ENCODE data around the gene RXFP3. TPM values are rescaled to one million over a fixed set of nuclear protein-coding genes. Genes with fewer than 3 reads are reported as not detected.

The RXFP3 gene
- total and polyA plus RNA-seq, 5 donors: not detected

DNA sequence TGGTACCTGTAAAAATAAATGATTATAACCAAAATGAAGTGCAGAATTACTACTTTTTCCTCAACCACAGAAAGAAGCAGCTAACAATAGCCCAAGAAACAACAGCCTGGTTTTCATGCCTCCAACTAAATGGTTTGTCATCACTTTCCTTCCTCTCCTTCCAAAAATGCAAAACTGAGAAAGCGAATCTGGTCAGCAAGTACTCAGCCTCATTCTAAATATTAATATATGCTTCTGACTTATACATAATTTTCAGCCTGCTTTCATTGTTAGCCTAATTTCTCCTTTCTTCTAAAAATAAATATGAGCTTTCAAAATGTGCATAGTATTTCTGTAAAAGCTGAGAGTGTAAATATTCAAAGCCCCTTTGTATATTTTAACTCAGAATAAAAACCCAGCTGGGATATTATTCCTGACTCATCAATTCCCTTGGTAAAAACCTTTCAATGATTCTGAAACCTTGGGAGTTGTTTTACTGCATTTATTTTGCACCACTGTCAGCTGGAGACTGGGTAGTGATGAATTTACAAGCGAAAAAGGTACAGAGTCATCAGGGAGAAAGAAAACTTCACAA, 21.5 kb downstream of the RXFP3 start:
- no peak for DNase-seq
- 71% methylated on average over 2 of the region's 2 CpGs for WGBS
- no peak overlapping the region for H3K4me3 ChIP-seq (ENCODE audit: low read length)
- no peaks in the 10 kb centered on the region for H3K4me1 ChIP-seq (ENCODE audit: control insufficient read depth, insufficient read depth, low read length)
- no peak for ATAC-seq
- intact Hi-C loops (cut with DNase I): no loop called here
- H3K27me3 ChIP-seq (ENCODE audit: control insufficient read depth, insufficient read depth): no peaks in the 10 kb centered on the region
- H3K27ac ChIP-seq (ENCODE audit: low read length): no peak overlapping the region
- peaks cover 5% of the 10 kb centered on the region for H3K9me3 ChIP-seq (ENCODE audit: control insufficient read depth, low read length)

GRCh38 chr5:33958176-33958575, 22.0 kb downstream of the RXFP3 start:
- Histone ChIP-seq H3K9me3 (ENCODE audit: control insufficient read depth, low read length) (peaks cover 5% of the 10 kb centered on the region), H3K4me3 (ENCODE audit: low read length) (no peak overlapping the region), H3K27ac (ENCODE audit: low read length) (no peak overlapping the region), H3K4me1 (ENCODE audit: control insufficient read depth, insufficient read depth, low read length) (no peaks in the 10 kb centered on the region), H3K27me3 (ENCODE audit: control insufficient read depth, insufficient read depth) (no peaks in the 10 kb centered on the region)
- ATAC-seq: no peak
- WGBS: 72% methylated on average over 2 of the region's 2 CpGs
- no peak for DNase-seq
- intact Hi-C loops (cut with DNase I): no loop called here

- no peak for ATAC-seq
- Histone ChIP-seq H3K27me3 (ENCODE audit: control insufficient read depth, insufficient read depth) (no peaks in the 10 kb centered on the region), H3K27ac (ENCODE audit: low read length) (no peak overlapping the region), H3K4me1 (ENCODE audit: control insufficient read depth, insufficient read depth, low read length) (no peaks in the 10 kb centered on the region), H3K9me3 (ENCODE audit: control insufficient read depth, low read length) (no peaks in the 10 kb centered on the region), H3K4me3 (ENCODE audit: low read length) (no peak overlapping the region)
- no peak for DNase-seq
- intact Hi-C loops (cut with DNase I): loop anchor here in 3 of 4 donors (10.0 kb wide), 2 partner anchors 499 to 529 kb away; no protein-coding TSS in a partner anchor
- WGBS: 67% methylated on average over 2 of the region's 2 CpGs
These were observed 28.0 kb downstream of the RXFP3 start for GRCh38 chr5:33964132-33964700.

GRCh38 chr5:33966805-33967204, 30.6 kb downstream of the RXFP3 start:
- no peak for ATAC-seq
- intact Hi-C loops (cut with DNase I): loop anchor here in 3 of 4 donors (10.0 kb wide), 2 partner anchors 502 to 532 kb away; no protein-coding TSS in a partner anchor
- H3K9me3 ChIP-seq (ENCODE audit: control insufficient read depth, low read length): no peaks in the 10 kb centered on the region
- H3K27ac ChIP-seq (ENCODE audit: low read length): no peak overlapping the region
- H3K4me1 ChIP-seq (ENCODE audit: control insufficient read depth, insufficient read depth, low read length): no peaks in the 10 kb centered on the region
- no peaks in the 10 kb centered on the region for H3K27me3 ChIP-seq (ENCODE audit: control insufficient read depth, insufficient read depth)
- no peak for DNase-seq
- 44% methylated on average over 2 of the region's 2 CpGs for WGBS
- no peak overlapping the region for H3K4me3 ChIP-seq (ENCODE audit: low read length)

DNA sequence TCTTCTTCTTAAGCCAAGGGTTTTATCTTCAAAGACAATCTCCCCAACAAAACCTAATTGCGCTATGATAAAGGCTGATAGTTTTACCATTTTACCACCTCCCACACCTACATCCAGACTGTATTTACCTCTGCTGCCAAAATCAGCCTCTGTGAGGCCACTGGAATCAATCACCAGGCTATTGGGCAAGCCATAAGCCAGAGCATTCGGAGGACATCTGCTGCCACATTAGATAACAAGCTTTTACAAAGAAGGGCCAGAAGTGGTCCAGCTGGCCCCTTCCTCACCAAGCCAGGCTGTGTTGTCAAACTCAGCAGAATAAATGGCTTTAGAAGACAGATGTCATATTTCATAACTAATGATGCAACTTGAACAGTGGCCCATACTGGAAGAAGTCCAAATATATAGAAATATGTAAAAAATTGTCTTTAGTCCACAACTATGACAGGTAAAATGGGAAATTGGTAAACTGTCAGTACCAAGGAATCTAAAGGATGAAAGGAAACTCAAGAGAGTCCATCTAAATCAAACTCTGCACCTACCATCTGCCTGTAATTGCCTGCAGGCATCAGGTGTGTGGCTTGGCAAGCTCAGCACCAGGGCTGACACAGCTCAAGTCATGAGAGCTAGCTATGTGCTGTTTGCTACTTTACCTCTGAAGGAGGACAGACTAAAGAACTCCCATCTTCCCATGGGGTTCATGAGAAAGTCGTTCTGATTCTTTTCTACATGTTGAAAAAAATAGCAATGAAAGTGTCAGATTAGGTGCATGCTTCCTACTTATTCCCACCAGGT, 32.2 kb downstream of the RXFP3 start:
- 60% methylated on average over 3 of the region's 3 CpGs for WGBS
- DNase-seq: peak in 1 of 3 donors; percentile 41

GRCh38 chr5:33969572-33970452, 33.6 kb downstream of the RXFP3 start:
- peak; percentile 59 to 69 for ATAC-seq
- no peak overlapping the region for H3K27ac ChIP-seq (ENCODE audit: low read length)
- H3K9me3 ChIP-seq (ENCODE audit: control insufficient read depth, low read length): no peaks in the 10 kb centered on the region
- H3K4me3 ChIP-seq (ENCODE audit: low read length): no peak overlapping the region
- DNase-seq: peak in 1 of 3 donors; percentile 37
- 49% methylated on average over 10 of the region's 10 CpGs for WGBS
- intact Hi-C loops (cut with DNase I): loop anchor here (10.0 kb wide), 2 partner anchors 505 to 535 kb away; no protein-coding TSS in a partner anchor
- H3K27me3 ChIP-seq (ENCODE audit: control insufficient read depth, insufficient read depth): no peaks in the 10 kb centered on the region
- no peaks in the 10 kb centered on the region for H3K4me1 ChIP-seq (ENCODE audit: control insufficient read depth, insufficient read depth, low read length)

More for the DNA sequence above, 32.2 kb downstream of the RXFP3 start:
- H3K9me3 ChIP-seq (ENCODE audit: control insufficient read depth, low read length): no peaks in the 10 kb centered on the region
- H3K27ac ChIP-seq (ENCODE audit: low read length): no peak overlapping the region
- intact Hi-C loops (cut with DNase I): loop anchor here in 3 of 4 donors (10.0 kb wide), 2 partner anchors 504 to 534 kb away; no protein-coding TSS in a partner anchor
- H3K4me3 ChIP-seq (ENCODE audit: low read length): no peak overlapping the region
- no peaks in the 10 kb centered on the region for H3K4me1 ChIP-seq (ENCODE audit: control insufficient read depth, insufficient read depth, low read length)
- ATAC-seq: no peak
- no peaks in the 10 kb centered on the region for H3K27me3 ChIP-seq (ENCODE audit: control insufficient read depth, insufficient read depth)

GRCh38 chr5:33973271-33973670, 37.1 kb downstream of the RXFP3 start:
- intact Hi-C loops (cut with DNase I): loop anchor here in 1 of 4 donors (10.0 kb wide), 1 partner anchor 538 kb away; no protein-coding TSS in a partner anchor
- Histone ChIP-seq H3K9me3 (ENCODE audit: control insufficient read depth, low read length) (no peaks in the 10 kb centered on the region), H3K4me1 (ENCODE audit: control insufficient read depth, insufficient read depth, low read length) (no peaks in the 10 kb centered on the region), H3K4me3 (ENCODE audit: low read length) (no peak overlapping the region), H3K27ac (ENCODE audit: low read length) (no peak overlapping the region), H3K27me3 (ENCODE audit: control insufficient read depth, insufficient read depth) (no peaks in the 10 kb centered on the region)
- DNase-seq (no peak), ATAC-seq (no peak)
- 76% methylated on average over 2 of the region's 2 CpGs for WGBS

DNA sequence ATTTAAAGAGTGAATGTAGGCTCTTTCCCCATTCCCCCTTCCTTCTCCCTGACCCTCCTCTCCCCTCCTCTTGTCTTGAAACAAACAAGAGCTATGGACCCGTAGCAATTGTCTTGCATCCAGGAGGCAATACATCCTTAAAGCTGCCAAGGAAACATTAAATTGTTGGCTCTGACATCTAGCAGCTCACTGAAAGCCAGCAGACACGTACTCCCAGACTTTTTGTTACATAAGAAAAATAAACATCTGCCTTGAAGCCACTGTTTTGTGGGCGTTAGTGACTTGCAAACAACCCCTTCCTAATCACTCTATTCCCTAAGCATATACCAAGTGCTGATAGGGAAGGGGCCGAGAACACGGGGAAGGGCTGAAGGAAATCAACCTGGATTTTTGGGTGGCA, 39.7 kb downstream of the RXFP3 start:
- ATAC-seq (peak in 1 of 2 donors; percentile 28), DNase-seq (no peak)
- no peaks in the 10 kb centered on the region for H3K9me3 ChIP-seq (ENCODE audit: control insufficient read depth, low read length)
- no peak overlapping the region for H3K4me3 ChIP-seq (ENCODE audit: low read length)
- no peak overlapping the region for H3K27ac ChIP-seq (ENCODE audit: low read length)
- intact Hi-C loops (cut with DNase I): loop anchor here in 1 of 4 donors (10.0 kb wide), 1 partner anchor 541 kb away; no protein-coding TSS in a partner anchor
- H3K4me1 ChIP-seq (ENCODE audit: control insufficient read depth, insufficient read depth, low read length): no peaks in the 10 kb centered on the region
- H3K27me3 ChIP-seq (ENCODE audit: control insufficient read depth, insufficient read depth): no peaks in the 10 kb centered on the region
- 26% methylated on average over 5 of the region's 5 CpGs for WGBS

DNA sequence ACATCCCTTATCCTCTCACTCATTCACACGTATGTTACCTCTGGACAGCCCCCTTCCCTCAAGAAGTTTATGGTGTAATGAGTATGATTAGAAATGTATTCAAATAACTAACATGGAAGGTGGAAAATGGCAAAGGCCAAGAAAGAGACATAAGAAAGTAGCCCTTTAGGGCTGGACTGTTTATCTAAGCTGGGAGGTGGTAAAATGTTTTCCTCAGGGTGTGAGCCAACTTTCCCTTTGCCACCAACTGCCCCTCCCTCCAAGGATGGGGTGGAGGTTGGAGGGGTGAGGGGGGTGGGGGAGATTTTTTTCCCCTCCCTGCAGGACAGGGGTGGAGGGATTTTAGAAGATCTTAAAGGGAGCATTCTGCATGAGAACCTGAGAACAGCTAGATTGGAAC, 40.1 kb downstream of the RXFP3 start:
- Histone ChIP-seq H3K27ac (ENCODE audit: low read length) (no peak overlapping the region), H3K9me3 (ENCODE audit: control insufficient read depth, low read length) (no peaks in the 10 kb centered on the region), H3K4me3 (ENCODE audit: low read length) (no peak overlapping the region), H3K27me3 (ENCODE audit: control insufficient read depth, insufficient read depth) (no peaks in the 10 kb centered on the region), H3K4me1 (ENCODE audit: control insufficient read depth, insufficient read depth, low read length) (no peaks in the 10 kb centered on the region)
- intact Hi-C loops (cut with DNase I): loop anchor here in 1 of 4 donors (10.0 kb wide), 1 partner anchor 542 kb away; no protein-coding TSS in a partner anchor
- WGBS: 45% methylated on average over 1 of the region's 1 CpG
- ATAC-seq: peak; percentile 10 to 20
- DNase-seq: no peak

- intact Hi-C loops (cut with DNase I): loop anchor here in 1 of 4 donors (10.0 kb wide), 1 partner anchor 544 kb away; no protein-coding TSS in a partner anchor
- ATAC-seq: no peak
- Histone ChIP-seq H3K27ac (ENCODE audit: low read length) (no peak overlapping the region), H3K4me1 (ENCODE audit: control insufficient read depth, insufficient read depth, low read length) (no peaks in the 10 kb centered on the region), H3K9me3 (ENCODE audit: control insufficient read depth, low read length) (no peaks in the 10 kb centered on the region), H3K27me3 (ENCODE audit: control insufficient read depth, insufficient read depth) (no peaks in the 10 kb centered on the region), H3K4me3 (ENCODE audit: low read length) (no peak overlapping the region)
- WGBS: 92% methylated on average over 1 of the region's 1 CpG
- no peak for DNase-seq
These were observed 42.1 kb downstream of the RXFP3 start for GRCh38 chr5:33978306-33978705.

All from right cardiac atrium (tissue), 5 donors.